Subcutaneous abdominal adipose tissue (tissue), 5 donors: Measurements from ENCODE around the gene TTC22.

Source experiments
- H3K27ac ChIP-seq: one replicate; pipeline ENCODE4 v1.7.0; 2013; ENCODE audit warnings: low read depth, mild to moderate bottlenecking, inconsistent platforms, low read length, moderate library complexity
- H3K27me3 ChIP-seq, 5 donors: one replicate each; pipeline ENCODE4 v1.7.0; 2013; ENCODE audit warnings: low read length in 5 of 5, inconsistent platforms in 1 of 5; ENCODE audit not compliant: control insufficient read depth in 5 of 5, insufficient read depth in 4 of 5
- H3K36me3 ChIP-seq, 5 donors: one replicate each; pipeline ENCODE4 v1.7.0; 2013; ENCODE audit warnings: low read length in 5 of 5; ENCODE audit not compliant: control insufficient read depth in 5 of 5, insufficient read depth in 5 of 5
- H3K4me1 ChIP-seq, 5 donors: one replicate each; pipeline ENCODE4 v1.7.0; 2013; ENCODE audit warnings: low read length in 5 of 5, mild to moderate bottlenecking in 3 of 5, moderate library complexity in 1 of 5; ENCODE audit not compliant: control insufficient read depth in 5 of 5, insufficient read depth in 5 of 5
- H3K4me3 ChIP-seq, 5 donors: one replicate each; pipeline ENCODE4 v1.7.0; 2013; ENCODE audit warnings: low read length in 5 of 5, low read depth in 1 of 5
- H3K9ac ChIP-seq, 5 donors: one replicate each; pipeline ENCODE4 v1.7.0; 2013; ENCODE audit warnings: low read length in 5 of 5, mild to moderate bottlenecking in 4 of 5, moderate library complexity in 3 of 5
- H3K9me3 ChIP-seq, 5 donors: one replicate each; pipeline ENCODE4 v1.7.0; 2013; ENCODE audit warnings: low read length in 5 of 5; ENCODE audit not compliant: control insufficient read depth in 5 of 5
- donor health status: healthy.
- donor health status: healthy.
- donor health status: healthy.
- donor health status: healthy.
- donor health status: healthy.

The TTC22 gene

GRCh38 chr1:54843449-54843848 is 42.3 kb upstream of the TTC22 start:
- Histone ChIP-seq H3K36me3 (peaks cover 0 to 6% (median 0%) of the 10 kb centered on the region in 5 donors), H3K4me1 (peaks cover 0 to 7% (median 6%) of the 10 kb centered on the region in 5 donors), H3K27me3 (no peaks in the 10 kb centered on the region), H3K27ac (no peak overlapping the region), H3K9me3 (no peaks in the 10 kb centered on the region), H3K4me3 (no peak overlapping the region), H3K9ac (no peak overlapping the region)

GRCh38 chr1:54842963-54843362 is 41.8 kb upstream of the TTC22 start:
- Histone ChIP-seq H3K9me3 (no peaks in the 10 kb centered on the region), H3K27me3 (no peaks in the 10 kb centered on the region), H3K36me3 (peaks cover 0 to 2% (median 0%) of the 10 kb centered on the region in 5 donors), H3K27ac (no peak overlapping the region), H3K9ac (no peak overlapping the region), H3K4me3 (no peak overlapping the region), H3K4me1 (peaks cover 0 to 8% (median 6%) of the 10 kb centered on the region in 5 donors)

GRCh38 chr1:54842206-54842915 is 41.2 kb upstream of the TTC22 start:
- Histone ChIP-seq H3K36me3 (no peaks in the 10 kb centered on the region), H3K27me3 (peaks cover 0 to 1% (median 0%) of the 10 kb centered on the region in 5 donors), H3K9ac (no peak overlapping the region), H3K4me1 (peaks cover 0 to 8% (median 6%) of the 10 kb centered on the region in 5 donors), H3K27ac (no peak overlapping the region), H3K4me3 (no peak overlapping the region), H3K9me3 (no peaks in the 10 kb centered on the region)

- H3K4me1 ChIP-seq = peaks cover 0 to 8% (median 6%) of the 10 kb centered on the region in 5 donors
- peaks cover 0 to 5% (median 0%) of the 10 kb centered on the region in 5 donors for H3K27me3 ChIP-seq
- H3K9me3 ChIP-seq = no peaks in the 10 kb centered on the region
- H3K4me3 ChIP-seq = no peak overlapping the region
- H3K9ac ChIP-seq = no peak overlapping the region
- no peaks in the 10 kb centered on the region for H3K36me3 ChIP-seq
- no peak overlapping the region for H3K27ac ChIP-seq
Measured at GRCh38 chr1:54839824-54840223, 38.7 kb upstream of the TTC22 start.

GRCh38 chr1:54838565-54839180 is 37.5 kb upstream of the TTC22 start:
- no peak overlapping the region for H3K9ac ChIP-seq
- peaks cover 0 to 8% (median 6%) of the 10 kb centered on the region in 5 donors for H3K4me1 ChIP-seq
- no peak overlapping the region for H3K27ac ChIP-seq
- no peaks in the 10 kb centered on the region for H3K9me3 ChIP-seq
- H3K4me3 ChIP-seq = no peak overlapping the region
- peaks cover 0 to 5% (median 0%) of the 10 kb centered on the region in 5 donors for H3K27me3 ChIP-seq
- H3K36me3 ChIP-seq = no peaks in the 10 kb centered on the region

- Histone ChIP-seq H3K27ac (no peak overlapping the region), H3K9me3 (no peaks in the 10 kb centered on the region), H3K36me3 (no peaks in the 10 kb centered on the region)
Measured at GRCh38 chr1:54837002-54837853, 36.1 kb upstream of the TTC22 start.

GRCh38 chr1:54836594-54836993 is 35.5 kb upstream of the TTC22 start:
- peaks cover 0 to 8% (median 6%) of the 10 kb centered on the region in 5 donors for H3K4me1 ChIP-seq
- H3K27me3 ChIP-seq = peaks cover 0 to 5% (median 0%) of the 10 kb centered on the region in 5 donors
- no peak overlapping the region for H3K4me3 ChIP-seq
- H3K9ac ChIP-seq = no peak overlapping the region
- peaks cover 0 to 3% (median 0%) of the 10 kb centered on the region in 5 donors for H3K9me3 ChIP-seq
- no peak overlapping the region for H3K27ac ChIP-seq
- no peaks in the 10 kb centered on the region for H3K36me3 ChIP-seq

More at GRCh38 chr1:54837002-54837853, 36.1 kb upstream of the TTC22 start:
- H3K9ac ChIP-seq = no peak overlapping the region
- H3K27me3 ChIP-seq = peaks cover 0 to 5% (median 0%) of the 10 kb centered on the region in 5 donors
- H3K4me3 ChIP-seq = no peak overlapping the region
- H3K4me1 ChIP-seq = peaks cover 0 to 8% (median 6%) of the 10 kb centered on the region in 5 donors

- peaks cover 0 to 9% (median 3%) of the 10 kb centered on the region in 5 donors for H3K9me3 ChIP-seq
- H3K27ac ChIP-seq = no peak overlapping the region
- no peak overlapping the region for H3K4me3 ChIP-seq
- H3K36me3 ChIP-seq = no peaks in the 10 kb centered on the region
- H3K9ac ChIP-seq = no peak overlapping the region
- peaks cover 0 to 8% (median 6%) of the 10 kb centered on the region in 5 donors for H3K4me1 ChIP-seq
- peaks cover 0 to 5% (median 0%) of the 10 kb centered on the region in 5 donors for H3K27me3 ChIP-seq
Measured at GRCh38 chr1:54835970-54836369, 34.8 kb upstream of the TTC22 start.

- no peak overlapping the region for H3K27ac ChIP-seq
- peaks cover 3 to 16% (median 5%) of the 10 kb centered on the region in 5 donors for H3K9me3 ChIP-seq
- peaks cover 0 to 5% (median 0%) of the 10 kb centered on the region in 5 donors for H3K27me3 ChIP-seq
- peaks cover 0 to 8% (median 6%) of the 10 kb centered on the region in 5 donors for H3K4me1 ChIP-seq
- no peak overlapping the region for H3K9ac ChIP-seq
- H3K4me3 ChIP-seq = no peak overlapping the region
- H3K36me3 ChIP-seq = no peaks in the 10 kb centered on the region
Measured at GRCh38 chr1:54835131-54835898, 34.2 kb upstream of the TTC22 start.
